ENCODE data around the gene ERN1. TPM values are rescaled to one million over a fixed set of nuclear protein-coding genes. Genes with fewer than 3 reads are reported as not detected.

Gene ERN1
- total and polyA plus RNA-seq, 2 donors (not counting 1 experiment from before 2014, with no cell fraction given) = 3.3 to 11.7 TPM

- DNase-seq (ENCODE audit: low read depth in 2 of 2) = no peak
- TF ChIP-seq EZH2 (IDR thresholded peaks at IDR 0.05; ENCODE audit: low read length, missing control alignments) (no peak), CTCF (conservative IDR thresholded peaks at IDR 0.05 in 1 of 2, IDR thresholded peaks at IDR 0.05 in 1 of 2; ENCODE audit: low read depth in 1 of 2, low read length in 2 of 2) (no peak)
- Histone ChIP-seq H3K79me2 (ENCODE audit: control insufficient read depth, insufficient read depth, low read length) (no peaks in the 10 kb centered on the region), H3K4me1 (ENCODE audit: control insufficient read depth, extremely low read depth, insufficient read depth, low read length) (no peaks in the 10 kb centered on the region), H3K27ac (ENCODE audit: insufficient read depth, low read length) (no peak overlapping the region), H3K9me3 (ENCODE audit: control insufficient read depth, insufficient read depth, low read depth, low read length) (no peaks in the 10 kb centered on the region), H3K9ac (ENCODE audit: insufficient read depth, low read length) (no peak overlapping the region), H3K4me3 (replicated peaks in 1 of 4; ENCODE audit: control extremely low read depth in 1 of 4, insufficient read depth in 1 of 4, low read depth in 3 of 4, low read length in 4 of 4) (no peak overlapping the region), H3K4me2 (ENCODE audit: extremely low read depth, insufficient read depth, low read length) (no peak overlapping the region), H3K27me3 (ENCODE audit: control insufficient read depth, insufficient read depth, low read length) (no peaks in the 10 kb centered on the region), H2AFZ (ENCODE audit: low read length) (no peak overlapping the region), H3K36me3 (ENCODE audit: control insufficient read depth, insufficient read depth, low read length) (no peaks in the 10 kb centered on the region), H4K20me1 (ENCODE audit: control insufficient read depth, extremely low read depth, insufficient read depth, low read length) (no peaks in the 10 kb centered on the region)
These were observed 23.0 kb downstream of the ERN1 start for GRCh38 chr17:64106918-64107317.

GRCh38 chr17:64103391-64104364 lies 26.3 kb downstream of the ERN1 start:
- H3K4me3 ChIP-seq (replicated peaks in 1 of 4; ENCODE audit: control extremely low read depth in 1 of 4, insufficient read depth in 1 of 4, low read depth in 3 of 4, low read length in 4 of 4) = no peak overlapping the region
- H3K79me2 ChIP-seq (ENCODE audit: control insufficient read depth, insufficient read depth, low read length) = no peaks in the 10 kb centered on the region
- no peaks in the 10 kb centered on the region for H3K27me3 ChIP-seq (ENCODE audit: control insufficient read depth, insufficient read depth, low read length)
- no peaks in the 10 kb centered on the region for H3K36me3 ChIP-seq (ENCODE audit: control insufficient read depth, insufficient read depth, low read length)
- no peaks in the 10 kb centered on the region for H3K4me1 ChIP-seq (ENCODE audit: control insufficient read depth, extremely low read depth, insufficient read depth, low read length)
- H3K9me3 ChIP-seq (ENCODE audit: control insufficient read depth, insufficient read depth, low read depth, low read length) = no peaks in the 10 kb centered on the region
- H2AFZ ChIP-seq (ENCODE audit: low read length) = no peak overlapping the region
- peak in 1 of 2 donors; percentile 68 for DNase-seq (ENCODE audit: low read depth in 2 of 2)
- no peak overlapping the region for H3K9ac ChIP-seq (ENCODE audit: insufficient read depth, low read length)
- no peaks in the 10 kb centered on the region for H4K20me1 ChIP-seq (ENCODE audit: control insufficient read depth, extremely low read depth, insufficient read depth, low read length)
- H3K27ac ChIP-seq (ENCODE audit: insufficient read depth, low read length) = no peak overlapping the region
- H3K4me2 ChIP-seq (ENCODE audit: extremely low read depth, insufficient read depth, low read length) = no peak overlapping the region
- no peak for TF ChIP-seq EZH2 (IDR thresholded peaks at IDR 0.05; ENCODE audit: low read length, missing control alignments)
- TF ChIP-seq CTCF (conservative IDR thresholded peaks at IDR 0.05 in 1 of 2, IDR thresholded peaks at IDR 0.05 in 1 of 2; ENCODE audit: low read depth in 1 of 2, low read length in 2 of 2) = no peak

GRCh38 chr17:64102627-64103390 lies 27.1 kb downstream of the ERN1 start:
- Histone ChIP-seq H3K9me3 (ENCODE audit: control insufficient read depth, insufficient read depth, low read depth, low read length) (no peaks in the 10 kb centered on the region), H2AFZ (ENCODE audit: low read length) (no peak overlapping the region), H3K4me1 (ENCODE audit: control insufficient read depth, extremely low read depth, insufficient read depth, low read length) (no peaks in the 10 kb centered on the region), H3K4me3 (replicated peaks in 1 of 4; ENCODE audit: control extremely low read depth in 1 of 4, insufficient read depth in 1 of 4, low read depth in 3 of 4, low read length in 4 of 4) (no peak overlapping the region), H3K27me3 (ENCODE audit: control insufficient read depth, insufficient read depth, low read length) (no peaks in the 10 kb centered on the region), H3K79me2 (ENCODE audit: control insufficient read depth, insufficient read depth, low read length) (no peaks in the 10 kb centered on the region), H3K27ac (ENCODE audit: insufficient read depth, low read length) (no peak overlapping the region), H3K36me3 (ENCODE audit: control insufficient read depth, insufficient read depth, low read length) (no peaks in the 10 kb centered on the region), H4K20me1 (ENCODE audit: control insufficient read depth, extremely low read depth, insufficient read depth, low read length) (no peaks in the 10 kb centered on the region), H3K4me2 (ENCODE audit: extremely low read depth, insufficient read depth, low read length) (no peak overlapping the region), H3K9ac (ENCODE audit: insufficient read depth, low read length) (no peak overlapping the region)
- no peak for TF ChIP-seq EZH2 (IDR thresholded peaks at IDR 0.05; ENCODE audit: low read length, missing control alignments)
- TF ChIP-seq CTCF (conservative IDR thresholded peaks at IDR 0.05 in 1 of 2, IDR thresholded peaks at IDR 0.05 in 1 of 2; ENCODE audit: low read depth in 1 of 2, low read length in 2 of 2) = no peak
- DNase-seq (ENCODE audit: low read depth in 2 of 2) = no peak
